ENCODE data around the gene INPP5K.
"Not testable (repeated sequence)": the region's sequence is repeated elsewhere in the genome, so short reads cannot be mapped to it uniquely, and the experiment has no call there.

INPP5K gene

DNA sequence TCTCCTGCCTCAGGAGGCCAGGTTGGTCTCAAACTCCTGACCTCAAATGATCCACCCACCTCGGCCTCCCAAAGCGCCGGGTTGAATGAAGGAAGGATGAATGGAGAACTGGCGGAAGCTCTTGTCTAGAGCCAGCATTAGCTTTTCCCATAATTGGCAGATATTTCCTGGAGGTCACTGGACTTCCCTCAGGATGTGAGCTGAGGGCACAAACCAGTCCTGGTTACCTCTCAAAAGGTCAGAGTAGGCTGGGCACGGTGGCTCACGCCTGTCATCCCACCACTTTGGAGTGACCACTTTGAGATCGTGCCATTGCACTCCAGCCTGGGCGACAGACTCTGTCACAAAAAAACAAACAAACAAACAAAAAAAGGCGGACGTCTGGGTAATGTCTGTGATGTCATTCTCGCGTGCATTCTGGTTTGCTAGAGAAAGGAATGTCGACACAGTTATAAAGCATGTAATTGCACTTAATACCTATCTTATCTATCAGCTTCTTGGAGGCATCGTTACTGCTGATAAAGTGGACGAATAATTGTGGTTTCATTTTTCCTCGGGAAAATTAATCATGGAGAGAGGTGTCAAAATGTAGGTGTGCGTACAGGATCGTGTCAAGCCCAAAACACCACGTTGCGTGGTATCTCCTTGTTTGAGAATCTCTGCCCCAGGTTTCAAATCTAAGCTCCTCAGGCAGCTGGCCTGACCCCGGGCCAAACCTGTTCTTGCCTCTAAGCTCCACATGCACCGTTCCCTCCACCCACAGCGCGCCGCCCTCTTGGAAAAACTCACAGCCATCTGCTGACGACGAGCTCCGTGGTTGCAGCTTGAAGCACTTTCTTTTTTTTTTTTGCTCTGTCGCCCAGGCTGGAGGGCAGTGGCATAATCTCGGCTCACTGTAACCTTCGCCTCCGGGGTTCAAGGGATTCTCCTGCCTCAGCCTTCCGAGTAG lies 54.0 kb downstream of the INPP5K start:
- DNase-seq (ENCODE audit: low read depth): no peak
- TF ChIP-seq, protein P1, sequence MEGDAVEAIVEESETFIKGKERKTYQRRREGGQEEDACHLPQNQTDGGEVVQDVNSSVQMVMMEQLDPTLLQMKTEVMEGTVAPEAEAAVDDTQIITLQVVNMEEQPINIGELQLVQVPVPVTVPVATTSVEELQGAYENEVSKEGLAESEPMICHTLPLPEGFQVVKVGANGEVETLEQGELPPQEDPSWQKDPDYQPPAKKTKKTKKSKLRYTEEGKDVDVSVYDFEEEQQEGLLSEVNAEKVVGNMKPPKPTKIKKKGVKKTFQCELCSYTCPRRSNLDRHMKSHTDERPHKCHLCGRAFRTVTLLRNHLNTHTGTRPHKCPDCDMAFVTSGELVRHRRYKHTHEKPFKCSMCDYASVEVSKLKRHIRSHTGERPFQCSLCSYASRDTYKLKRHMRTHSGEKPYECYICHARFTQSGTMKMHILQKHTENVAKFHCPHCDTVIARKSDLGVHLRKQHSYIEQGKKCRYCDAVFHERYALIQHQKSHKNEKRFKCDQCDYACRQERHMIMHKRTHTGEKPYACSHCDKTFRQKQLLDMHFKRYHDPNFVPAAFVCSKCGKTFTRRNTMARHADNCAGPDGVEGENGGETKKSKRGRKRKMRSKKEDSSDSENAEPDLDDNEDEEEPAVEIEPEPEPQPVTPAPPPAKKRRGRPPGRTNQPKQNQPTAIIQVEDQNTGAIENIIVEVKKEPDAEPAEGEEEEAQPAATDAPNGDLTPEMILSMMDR (IDR thresholded peaks at IDR 0.05; ENCODE audit: low read depth, low read length, missing control alignments): no peak

DNA sequence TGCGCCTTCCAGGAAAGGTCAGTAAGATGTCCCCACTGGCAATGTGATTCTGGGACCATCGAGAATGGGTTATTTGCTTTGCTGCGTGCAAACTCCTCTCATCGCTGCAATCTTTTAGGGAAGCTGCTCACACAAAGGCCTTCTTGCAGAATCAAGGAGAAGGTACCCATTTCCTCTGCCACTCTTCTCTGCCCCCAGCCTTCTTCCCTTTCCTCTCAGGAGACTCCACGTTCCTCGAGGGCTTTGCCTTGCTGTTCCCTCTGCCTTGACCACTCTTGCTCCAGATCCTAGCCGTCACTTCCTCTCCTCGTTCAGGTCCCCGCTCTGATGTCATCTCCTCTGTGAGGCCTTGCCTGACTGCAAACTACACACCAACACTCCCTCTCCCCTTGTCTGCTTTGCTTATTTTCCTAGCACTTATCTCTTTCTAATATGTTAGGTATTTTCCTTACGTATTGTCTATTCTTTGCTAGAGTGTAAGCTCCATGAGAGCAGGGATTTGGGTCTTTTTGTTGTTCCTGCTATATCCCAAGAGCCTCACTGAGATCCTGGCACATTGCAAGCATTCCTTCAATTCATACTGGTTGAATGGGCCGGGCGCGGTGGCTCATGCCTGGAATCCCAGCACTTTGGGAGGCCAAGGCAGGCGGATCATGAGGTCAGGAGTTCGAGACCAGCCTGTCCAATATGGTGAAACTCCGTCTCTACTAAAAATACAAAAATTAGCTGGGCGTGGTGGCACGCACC lies 55.0 kb downstream of the INPP5K start:
- no peak overlapping the region for H3K4me3 ChIP-seq (ENCODE audit: low read depth, low read length)
- TF ChIP-seq, protein P1 (IDR thresholded peaks at IDR 0.05; ENCODE audit: low read depth, low read length, missing control alignments): no peak
- no peak for DNase-seq (ENCODE audit: low read depth)

More for the DNA sequence above, 54.0 kb downstream of the INPP5K start:
- H3K4me3 ChIP-seq (ENCODE audit: low read depth, low read length): no peak overlapping the region

DNA sequence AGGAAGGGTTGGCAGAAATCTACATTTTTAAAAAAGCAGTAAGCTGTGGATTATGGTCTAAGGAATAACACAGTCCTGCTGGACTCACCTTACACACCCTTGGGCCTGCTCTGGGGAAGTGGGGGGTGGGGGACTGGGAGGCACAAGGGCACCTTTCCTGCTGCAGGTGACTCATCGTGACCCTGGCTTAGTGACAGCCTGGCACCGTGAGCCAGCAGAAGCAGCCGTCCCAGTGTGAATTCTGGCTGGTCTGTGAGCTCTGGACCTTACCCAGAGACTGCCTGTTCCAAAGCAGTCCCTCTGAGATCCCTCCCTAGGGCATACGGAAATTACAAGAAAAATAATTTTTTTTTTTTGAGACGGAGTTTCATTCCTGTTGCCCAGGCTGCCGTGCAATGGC lies 56.2 kb downstream of the INPP5K start:
- no peak for DNase-seq (ENCODE audit: low read depth)

DNA sequence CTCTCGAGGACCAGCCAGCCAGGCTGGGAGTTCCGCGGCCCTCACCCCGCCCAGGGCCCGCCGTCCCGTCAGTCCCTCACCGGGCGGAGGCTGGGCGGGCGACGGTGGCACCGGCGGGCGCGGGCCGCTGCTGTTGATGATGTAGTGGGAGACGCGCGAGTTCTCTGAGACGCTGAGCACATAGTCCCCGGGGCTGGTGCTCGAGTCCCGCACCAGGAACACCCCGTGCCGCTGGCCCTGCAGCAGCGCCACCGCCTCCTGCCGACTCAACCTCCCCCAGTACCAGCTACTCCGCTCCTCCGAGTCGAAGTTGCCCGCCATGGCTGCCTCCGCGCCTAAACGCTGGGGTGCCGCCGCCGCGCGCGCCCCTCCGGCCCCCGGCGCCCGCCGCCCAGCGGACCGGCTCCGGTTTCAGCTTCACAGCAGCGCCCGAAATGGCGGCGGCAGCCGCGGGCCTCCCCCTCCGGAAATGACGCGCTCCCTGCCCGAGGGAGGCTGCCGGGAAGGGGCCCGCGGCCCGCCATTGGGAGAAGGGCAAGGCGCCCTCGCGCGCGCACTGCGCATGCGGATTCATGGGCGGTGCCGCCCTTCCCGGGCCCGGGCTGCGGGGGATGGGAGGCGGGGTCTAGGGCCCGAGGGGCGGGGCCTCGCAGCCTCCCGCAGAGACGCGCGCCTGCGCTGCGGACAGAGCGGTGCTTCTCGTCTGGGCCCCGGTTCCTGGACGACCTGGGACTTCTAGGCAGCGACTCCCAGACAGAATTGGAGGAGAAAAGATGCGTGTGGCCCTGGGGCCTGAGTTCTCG lies 60.4 kb downstream of the INPP5K start, which contains the start of gene CRK:
Gene CRK (minus strand): TSS at position 436 of the 803 bp plus-strand sequence. CDS start 115 bp downstream, at position 321.
- H3K4me3 ChIP-seq (ENCODE audit: low read depth, low read length): peak within 1 kb of the TSS; percentile 99
- TF ChIP-seq, protein P1 (IDR thresholded peaks at IDR 0.05; ENCODE audit: low read depth, low read length, missing control alignments): no peak
- peak; percentile 68 for DNase-seq (ENCODE audit: low read depth)

More for the DNA sequence above, 56.2 kb downstream of the INPP5K start:
- TF ChIP-seq, protein P1 (IDR thresholded peaks at IDR 0.05; ENCODE audit: low read depth, low read length, missing control alignments): no peak
- no peak overlapping the region for H3K4me3 ChIP-seq (ENCODE audit: low read depth, low read length)

DNA sequence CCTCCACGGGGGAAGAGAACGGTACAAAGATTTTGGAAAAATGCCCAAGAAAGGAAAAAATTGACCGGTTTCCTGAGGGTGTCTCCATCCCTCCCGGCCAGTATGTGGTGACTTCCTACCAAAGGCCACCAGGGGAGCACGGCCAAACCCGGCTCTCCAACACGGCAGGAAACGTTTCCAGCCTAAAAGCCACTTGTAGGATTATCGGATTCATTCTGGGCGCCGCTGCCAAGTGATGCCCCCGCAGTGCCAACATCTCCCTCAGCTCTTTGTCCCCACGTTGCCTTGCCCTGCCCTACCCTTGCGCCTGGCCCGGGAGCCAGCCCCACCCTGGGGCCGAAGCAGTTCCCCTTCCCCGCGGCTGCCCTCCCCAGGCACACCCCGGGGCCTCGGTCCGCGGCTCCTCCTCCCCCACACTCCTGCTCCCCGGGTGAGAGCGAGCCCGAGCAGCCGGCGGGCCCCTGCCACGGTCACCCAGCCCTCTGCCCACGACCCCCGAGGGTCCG lies 61.1 kb downstream of the INPP5K start:
- H3K4me3 ChIP-seq (ENCODE audit: low read depth, low read length): peak overlapping the region; percentile 99
- DNase-seq (ENCODE audit: low read depth): no peak
- TF ChIP-seq, protein P1 (IDR thresholded peaks at IDR 0.05; ENCODE audit: low read depth, low read length, missing control alignments): peak; percentile 78

DNA sequence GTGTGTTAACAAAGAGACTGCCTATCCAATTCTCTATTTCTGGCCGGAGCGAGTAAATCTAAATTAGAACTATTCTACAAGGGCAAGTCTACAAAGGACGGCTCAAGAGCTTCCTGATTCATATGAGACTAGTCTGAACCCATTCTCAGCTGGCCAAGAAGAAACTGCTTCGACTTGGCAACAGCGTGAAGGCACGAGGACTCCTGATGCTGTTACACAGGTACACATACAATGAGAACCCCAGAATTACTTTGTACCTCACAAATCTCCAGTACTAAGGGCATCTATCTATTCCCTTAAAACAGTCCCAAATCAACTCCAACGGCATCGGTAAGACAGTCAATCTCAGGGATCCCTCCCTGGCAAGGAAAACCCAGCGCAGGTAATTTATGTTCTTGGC lies 61.9 kb downstream of the INPP5K start:
- TF ChIP-seq, protein P1 (IDR thresholded peaks at IDR 0.05; ENCODE audit: low read depth, low read length, missing control alignments): no peak
- no peak for DNase-seq (ENCODE audit: low read depth)
- peak overlapping the region; percentile 99 for H3K4me3 ChIP-seq (ENCODE audit: low read depth, low read length)

DNA sequence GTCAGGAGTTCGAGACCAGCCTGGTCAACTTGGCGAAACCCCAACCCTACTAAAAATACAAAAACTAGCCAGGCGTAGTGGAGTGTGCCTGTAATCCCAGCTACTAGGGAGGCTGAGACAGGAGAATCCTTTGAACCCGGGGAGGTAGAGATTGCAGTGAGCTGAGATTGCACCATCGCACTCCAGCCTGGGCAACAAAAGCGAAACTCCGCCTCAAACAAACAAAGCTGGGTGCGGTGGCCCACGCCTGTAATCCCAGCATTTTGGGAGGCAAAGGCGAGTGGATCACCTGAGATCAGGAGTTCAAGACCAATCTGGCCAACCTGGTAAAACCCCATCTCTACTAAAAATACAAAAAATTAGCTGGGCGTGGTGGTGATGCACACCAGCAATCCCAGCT lies 62.7 kb downstream of the INPP5K start:
- DNase-seq (ENCODE audit: low read depth); H3K4me3 ChIP-seq (ENCODE audit: low read depth, low read length): not testable (repeated sequence)
